Endothelial cell of umbilical vein (primary cell): ENCODE measurements around the gene NRDE2. TPM values are rescaled to one million over a fixed set of nuclear protein-coding genes. Genes with fewer than 3 reads are reported as not detected.

ENCODE experiments used
- BruUV-seq: library from RNA; stranded (reverse); fragments of 400-500 nt; replicated peaks from 2 replicates; lab custom pipeline; 2021; lab: Mats Ljungman, UMichigan
- CTCF ChIA-PET: fragments of 300-600, 350-600 bp; sonication (Branson Sonifier 250); formaldehyde crosslinking; loops from one replicate; lab custom pipeline; 2021; ENCODE audit warnings: antibody characterized with exemption, inconsistent platforms; lab: Charles Lee
- POLR2A ChIA-PET: fragments of 300-600, 350-600 bp; sonication (Branson Sonifier 250); formaldehyde crosslinking; loops from one replicate; lab custom pipeline; 2021; ENCODE audit warnings: antibody characterized with exemption, inconsistent platforms; lab: Charles Lee
- DNase-seq: peaks from one replicate; pipeline ENCODE4 v3.0.0-alpha.2; 2011; ENCODE audit warnings: low read depth, low spot score
- FAIRE-seq: peaks from 2 replicates; lab custom pipeline; 2011; peaks lifted over from hg19 to GRCh38; lab: Jason Lieb, UNC
- H2AFZ ChIP-seq: 2 replicates; pipeline ENCODE4 v1.6.0; 2012; ENCODE audit warnings: low read depth, low read length, control low read depth, inconsistent platforms
- H3K27ac ChIP-seq: 2 replicates; pipeline ENCODE4 v1.5.1; 2011; ENCODE audit warnings: low read depth, mild to moderate bottlenecking, control low read depth, low read length, moderate library complexity; ENCODE audit not compliant: insufficient read depth
- H3K27me3 ChIP-seq, 2 experiments: 2 replicates each; pipeline versions ENCODE4 v1.6.0 to v1.6.1; 2011; ENCODE audit warnings: low read length in 2 of 2, mixed read lengths in 1 of 2; ENCODE audit not compliant: control insufficient read depth in 2 of 2, insufficient read depth in 2 of 2
- H3K36me3 ChIP-seq, 2 experiments: 2 replicates in 1 of 2; 3 replicates in 1 of 2; pipeline ENCODE4 v1.5.1; 2011; ENCODE audit warnings: low read length in 2 of 2, mild to moderate bottlenecking in 1 of 2, moderate library complexity in 1 of 2; ENCODE audit not compliant: control insufficient read depth in 2 of 2, insufficient read depth in 2 of 2; ENCODE audit errors: extremely low read depth in 1 of 2
- H3K4me1 ChIP-seq: 3 replicates; pipeline ENCODE4 v1.5.1; 2011; ENCODE audit warnings: mild to moderate bottlenecking, low read length; ENCODE audit not compliant: control insufficient read depth, insufficient read depth; ENCODE audit errors: extremely low read depth
- H3K4me2 ChIP-seq: 2 replicates; pipeline ENCODE4 v1.6.1; 2011; ENCODE audit warnings: low read length, control low read depth, mixed read lengths; ENCODE audit not compliant: insufficient read depth
- H3K4me3 ChIP-seq, 3 experiments: fragments of 200-600 bp in 1 of 3; sonication (generic), shearing (Covaris generic) in 1 of 3; replicated peaks in 1 of 3; 2 replicates each; pipeline ENCODE4 v1.5.1; 2011 to 2016; ENCODE audit warnings: control low read depth in 3 of 3, low read length in 3 of 3, mild to moderate bottlenecking in 2 of 3, inconsistent platforms in 1 of 3, low read depth in 1 of 3, moderate library complexity in 1 of 3; ENCODE audit not compliant: insufficient read depth in 1 of 3
- H3K79me2 ChIP-seq: 2 replicates; pipeline ENCODE4 v1.6.0; 2012; ENCODE audit warnings: low read length, inconsistent platforms; ENCODE audit not compliant: control insufficient read depth, insufficient read depth
- H3K9ac ChIP-seq: replicated peaks from 2 replicates; pipeline ENCODE3; 2011; ENCODE audit warnings: low read length, control low read depth; ENCODE audit not compliant: insufficient read depth; ENCODE audit errors: extremely low read depth
- H3K9me1 ChIP-seq: replicated peaks from 3 replicates; pipeline ENCODE4 v1.6.0; 2011; ENCODE audit warnings: mild to moderate bottlenecking, low read length; ENCODE audit not compliant: control insufficient read depth, insufficient read depth; ENCODE audit errors: extremely low read depth
- H3K9me3 ChIP-seq: replicated peaks from 2 replicates; pipeline ENCODE4 v1.5.1; 2012; ENCODE audit warnings: low read length, inconsistent platforms; ENCODE audit not compliant: control insufficient read depth, insufficient read depth
- H4K20me1 ChIP-seq: replicated peaks from 2 replicates; pipeline ENCODE3; 2011; ENCODE audit warnings: mild to moderate bottlenecking, low read length; ENCODE audit not compliant: control insufficient read depth, insufficient read depth; ENCODE audit errors: extremely low read depth
- CTCF ChIP-seq, 2 donors: IDR thresholded peaks; 1 replicate in 1 of 2; 2 replicates in 1 of 2; pipeline ENCODE4 v1.5.1; 2011; ENCODE audit warnings: low read length in 2 of 2, mild to moderate bottlenecking in 2 of 2, moderate library complexity in 2 of 2, control low read depth in 1 of 2, inconsistent platforms in 1 of 2, low read depth in 1 of 2; ENCODE audit not compliant: insufficient read depth in 1 of 2; ENCODE audit errors: extremely low read depth in 1 of 2
- EZH2 ChIP-seq: IDR thresholded peaks from 2 replicates; pipeline ENCODE4 v1.6.1; 2012; ENCODE audit warnings: borderline replicate concordance, low read depth, mild to moderate bottlenecking, moderate library complexity, low read length, inconsistent platforms; ENCODE audit not compliant: severe bottlenecking
- FOS ChIP-seq: IDR thresholded peaks from 2 replicates; pipeline ENCODE4 v1.6.1; 2011; ENCODE audit warnings: mild to moderate bottlenecking, low read length, moderate library complexity, borderline replicate concordance; ENCODE audit not compliant: insufficient read depth
- GATA2 ChIP-seq: IDR thresholded peaks from 2 replicates; pipeline ENCODE4 v1.7.0; 2011; ENCODE audit warnings: low read depth, mild to moderate bottlenecking, moderate library complexity, mixed read lengths, low read length; ENCODE audit not compliant: insufficient read length, insufficient read depth
- JUN ChIP-seq: IDR thresholded peaks from 2 replicates; pipeline ENCODE4 v1.6.1; 2011; ENCODE audit warnings: borderline replicate concordance, low read depth; ENCODE audit not compliant: insufficient read length, insufficient read depth
- MYC ChIP-seq: IDR thresholded peaks from one replicate; pipeline ENCODE4 v1.6.1; 2011; ENCODE audit warnings: mild to moderate bottlenecking, low read depth, low read length
- POLR2A ChIP-seq: IDR thresholded peaks from 2 replicates; pipeline ENCODE4 v1.6.1; 2012; ENCODE audit warnings: low read depth, mild to moderate bottlenecking, control low read depth, low read length
- POLR2AphosphoS5 ChIP-seq: IDR thresholded peaks from 2 replicates; pipeline ENCODE4 v1.6.1; 2012; ENCODE audit warnings: low read depth, mild to moderate bottlenecking, control low read depth, low read length, moderate library complexity; ENCODE audit not compliant: insufficient read depth
- dilution Hi-C: fragments of 300-500 bp; cut with MboI; formaldehyde crosslinking; loops from one replicate; pipeline ENCODE4 v1.15.0; 2019; ENCODE audit warnings: low sequenced_read_pairs; ENCODE audit not compliant: extremely low pct_ligation_motif_present
- intact Hi-C: fragments of 100-400 bp; cut with micrococcal nuclease; formaldehyde crosslinking; loops from one replicate; pipeline ENCODE4 v1.10.0; 2022
- polyA plus RNA-seq, 4 experiments: library from polyadenylated mRNA; depleted of rRNA in 3 of 4; stranded (reverse) in 3 of 4; unstranded in 1 of 4; fragments of >200 nt; gene quantifications; 2 replicates each; pipeline versions ENCODE4 v1.2.1 to v1.2.3, GENCODE V29; 2011 to 2012; ENCODE audit warnings: missing spikeins in 1 of 4
- total RNA-seq: library from RNA; stranded (reverse); gene quantifications from 2 replicates; pipeline ENCODE4 v1.2.3, GENCODE V29; 2021
- TF ChIP-seq, protein P1 (sequence below): IDR thresholded peaks from 2 replicates; pipeline ENCODE4 v1.6.1; 2011; ENCODE audit not compliant: insufficient read depth, insufficient read length

The NRDE2 gene
- total and polyA plus RNA-seq, 2 donors (not counting 3 experiments of a cell fraction or from before 2014, with no cell fraction given), result 8.5 to 22.1 TPM

DNA sequence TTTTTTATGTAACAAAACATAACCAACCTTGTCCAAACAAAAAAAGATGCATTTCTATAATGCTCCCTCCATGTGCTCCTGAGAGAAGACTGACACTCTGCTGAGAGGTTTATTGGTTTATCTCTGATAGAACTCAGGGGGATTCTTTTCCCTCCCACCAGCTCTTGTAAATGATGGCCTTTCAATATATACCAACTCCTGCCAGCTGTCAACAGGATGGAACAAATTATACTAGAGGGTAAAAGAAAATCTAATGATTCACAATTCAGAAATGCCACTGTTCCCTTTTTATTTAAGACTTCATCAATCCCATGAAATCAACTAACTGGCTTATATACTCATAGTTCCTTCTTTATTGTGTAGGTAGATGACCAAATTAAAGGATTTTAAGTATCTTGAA lies 50.0 kb downstream of the NRDE2 start:
- dilution Hi-C loops, result no loop called here
- Histone ChIP-seq H3K79me2 (no peaks in the 10 kb centered on the region), H4K20me1 (no peaks in the 10 kb centered on the region), H3K9me1 (no peaks in the 10 kb centered on the region), H3K4me3 (no peak overlapping the region), H3K27ac (no peak overlapping the region), H3K9ac (no peak overlapping the region), H2AFZ (no peak overlapping the region), H3K9me3 (no peaks in the 10 kb centered on the region), H3K4me2 (no peak overlapping the region), H3K4me1 (peaks cover 5% of the 10 kb centered on the region), H3K36me3 (peaks cover 8 to 11% of the 10 kb centered on the region in 2 experiments), H3K27me3 (no peaks in the 10 kb centered on the region)
- intact Hi-C loops, result no loop called here
- DNase-seq, result no peak
- FAIRE-seq, result no peak
- no TSS peak for BruUV-seq
- ChIA-PET POLR2A (no interaction called here), CTCF (interaction anchor here (0.8 to 1.1 kb wide), 4 partner anchors 8 to 477 kb away, joined by 3 to 6 read pairs (median 4); no protein-coding TSS in a partner anchor)
- TF ChIP-seq FOS (no peak), POLR2AphosphoS5 (no peak), GATA2 (no peak), MYC (no peak), POLR2A (no peak), CTCF (IDR thresholded peaks at IDR 0.05; ENCODE audit: extremely low read depth in 1 of 2, insufficient read depth in 1 of 2, low read depth in 1 of 2, low read length in 2 of 2) (no peak), JUN (no peak), EZH2 (no peak)
- TF ChIP-seq, protein P1, sequence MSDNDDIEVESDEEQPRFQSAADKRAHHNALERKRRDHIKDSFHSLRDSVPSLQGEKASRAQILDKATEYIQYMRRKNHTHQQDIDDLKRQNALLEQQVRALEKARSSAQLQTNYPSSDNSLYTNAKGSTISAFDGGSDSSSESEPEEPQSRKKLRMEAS, result no peak
